HepG2 (cell line): ENCODE data around the gene CMKLR1.

ENCODE experiments used
- CBFB ChIP-seq: sonication (generic); formaldehyde crosslinking; IDR thresholded peaks from 2 replicates; pipeline ENCODE4 v1.4.0; 2020; ENCODE audit warnings: missing genetic modification reagents
- EP300 ChIP-seq, 3 experiments: sonication (generic) in 1 of 3; formaldehyde crosslinking in 1 of 3; IDR thresholded peaks; 2 replicates each; pipeline versions ENCODE4 v1.5.1 to v1.6.1; 2011 to 2020; ENCODE audit warnings: low read depth in 2 of 3, low read length in 2 of 3, borderline replicate concordance in 1 of 3, improper control_type of control experiment in 1 of 3, mild to moderate bottlenecking in 1 of 3, missing genetic modification reagents in 1 of 3, moderate library complexity in 1 of 3
- EZH2 ChIP-seq: conservative IDR thresholded peaks from 2 replicates; pipeline ENCODE4 v1.6.1; 2012; ENCODE audit warnings: mild to moderate bottlenecking, low read depth, low read length, moderate library complexity
- HMG20B ChIP-seq: conservative IDR thresholded peaks from 2 replicates; pipeline ENCODE4 v1.6.1; 2016; ENCODE audit warnings: missing genetic modification reagents, missing compliant biosample characterization
- HNRNPK ChIP-seq: fragments of 200-400 bp; formaldehyde crosslinking; IDR thresholded peaks from 2 replicates; pipeline ENCODE4 v1.6.1; 2018; ENCODE audit warnings: low read length, low read depth, moderate library complexity, mild to moderate bottlenecking; ENCODE audit not compliant: poor library complexity, severe bottlenecking
- STAG1 ChIP-seq: sonication (generic); formaldehyde crosslinking; IDR thresholded peaks from 2 replicates; pipeline ENCODE4 v1.4.0; 2020; ENCODE audit warnings: missing genetic modification reagents
- XRCC5 ChIP-seq: fragments of 200-400 bp; formaldehyde crosslinking; optimal IDR thresholded peaks from 2 replicates; pipeline ENCODE3; 2017; ENCODE audit warnings: mild to moderate bottlenecking, low read length
- ZFP1 ChIP-seq: IDR thresholded peaks from 2 replicates; pipeline ENCODE4 v1.6.1; 2016
- ZNF331 ChIP-seq: sonication (generic); formaldehyde crosslinking; IDR thresholded peaks from 2 replicates; pipeline ENCODE4 v1.4.0; 2020; ENCODE audit warnings: missing genetic modification reagents
- ZNF382 ChIP-seq: sonication (generic); formaldehyde crosslinking; IDR thresholded peaks from 2 replicates; pipeline ENCODE4 v1.5.0; 2020; ENCODE audit warnings: missing genetic modification reagents, mild to moderate bottlenecking, borderline replicate concordance
- ZNF766 ChIP-seq: sonication (generic); formaldehyde crosslinking; IDR thresholded peaks from 2 replicates; pipeline ENCODE4 v1.5.0; 2020; ENCODE audit warnings: missing genetic modification reagents, borderline replicate concordance
- ZSCAN25 ChIP-seq: sonication (generic); formaldehyde crosslinking; IDR thresholded peaks from 2 replicates; pipeline ENCODE4 v1.8.0; 2022; ENCODE audit warnings: mild to moderate bottlenecking, missing genetic modification reagents
- TF ChIP-seq, protein P1 (sequence below), 2 experiments: sonication (generic) in 1 of 2; formaldehyde crosslinking in 1 of 2; IDR thresholded peaks; 2 replicates each; pipeline versions ENCODE4 v1.5.1 to v1.6.1; 2011 to 2020; ENCODE audit warnings: borderline replicate concordance in 1 of 2, low read depth in 1 of 2, low read length in 1 of 2, mild to moderate bottlenecking in 1 of 2, missing genetic modification reagents in 1 of 2, moderate library complexity in 1 of 2
- TF ChIP-seq, protein P2 (sequence below): sonication (generic); formaldehyde crosslinking; conservative IDR thresholded peaks from 2 replicates; pipeline ENCODE4 v1.4.0; 2020; ENCODE audit warnings: missing genetic modification reagents

- TF ChIP-seq HMG20B (CRISPR knock-in tag) (no peak), ZSCAN25 (no peak), ZNF766 (no peak), CBFB (CRISPR knock-in tag) (no peak), EZH2 (no peak), EP300 (IDR thresholded peaks at IDR 0.05; ENCODE audit: low read depth in 2 of 2, low read length in 2 of 2) (no peak), EP300 (CRISPR knock-in tag; IDR thresholded peaks at IDR 0.05; ENCODE audit: borderline replicate concordance) (no peak), ZNF331 (CRISPR knock-in tag) (no peak), HNRNPK (no peak), ZNF382 (CRISPR knock-in tag) (no peak), STAG1 (CRISPR knock-in tag) (no peak), XRCC5 (no peak), ZFP1 (CRISPR knock-in tag) (no peak)
- TF ChIP-seq, protein P1, sequence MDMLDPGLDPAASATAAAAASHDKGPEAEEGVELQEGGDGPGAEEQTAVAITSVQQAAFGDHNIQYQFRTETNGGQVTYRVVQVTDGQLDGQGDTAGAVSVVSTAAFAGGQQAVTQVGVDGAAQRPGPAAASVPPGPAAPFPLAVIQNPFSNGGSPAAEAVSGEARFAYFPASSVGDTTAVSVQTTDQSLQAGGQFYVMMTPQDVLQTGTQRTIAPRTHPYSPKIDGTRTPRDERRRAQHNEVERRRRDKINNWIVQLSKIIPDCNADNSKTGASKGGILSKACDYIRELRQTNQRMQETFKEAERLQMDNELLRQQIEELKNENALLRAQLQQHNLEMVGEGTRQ (IDR thresholded peaks at IDR 0.05; ENCODE audit: low read depth, low read length), result no peak
- TF ChIP-seq, protein P1 (CRISPR knock-in tag; IDR thresholded peaks at IDR 0.05; ENCODE audit: borderline replicate concordance), result no peak
- TF ChIP-seq, protein P2, sequence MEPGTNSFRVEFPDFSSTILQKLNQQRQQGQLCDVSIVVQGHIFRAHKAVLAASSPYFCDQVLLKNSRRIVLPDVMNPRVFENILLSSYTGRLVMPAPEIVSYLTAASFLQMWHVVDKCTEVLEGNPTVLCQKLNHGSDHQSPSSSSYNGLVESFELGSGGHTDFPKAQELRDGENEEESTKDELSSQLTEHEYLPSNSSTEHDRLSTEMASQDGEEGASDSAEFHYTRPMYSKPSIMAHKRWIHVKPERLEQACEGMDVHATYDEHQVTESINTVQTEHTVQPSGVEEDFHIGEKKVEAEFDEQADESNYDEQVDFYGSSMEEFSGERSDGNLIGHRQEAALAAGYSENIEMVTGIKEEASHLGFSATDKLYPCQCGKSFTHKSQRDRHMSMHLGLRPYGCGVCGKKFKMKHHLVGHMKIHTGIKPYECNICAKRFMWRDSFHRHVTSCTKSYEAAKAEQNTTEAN (CRISPR knock-in tag), result no peak
Observed at GRCh38 chr12:108368089-108368488, 29.0 kb upstream of the CMKLR1 start.
